HEK293 (cell line): ENCODE results near the gene PITPNM2.

Experiments used
- CTCF ChIA-PET: fragments of 350-600 bp; formaldehyde crosslinking; extraction: SDS; loops from one replicate; lab custom pipeline; 2021; ENCODE audit warnings: antibody characterized with exemption; lab: Yijun Ruan, JAX
- POLR2A ChIA-PET: fragments of 300-600 bp; formaldehyde crosslinking; extraction: SDS; loops from one replicate; lab custom pipeline; 2020; ENCODE audit warnings: antibody characterized with exemption, inconsistent platforms; lab: Yijun Ruan, JAX
- H3K27ac ChIP-seq: fragments of 200-500 bp; sonication (Bioruptor generic); 2 replicates; pipeline ENCODE4 v1.5.1; 2014; ENCODE audit warnings: low read depth, low read length, control low read depth, inconsistent platforms; ENCODE audit errors: extremely low read depth
- H3K36me3 ChIP-seq, 2 experiments: fragments of 200-500 bp in 1 of 2; sonication (Bioruptor generic) in 1 of 2; 1 replicate in 1 of 2; 2 replicates in 1 of 2; pipeline ENCODE4 v1.5.1; 2014 to 2017; ENCODE audit warnings: inconsistent platforms in 2 of 2, low read length in 2 of 2; ENCODE audit not compliant: control insufficient read depth in 2 of 2, insufficient read depth in 1 of 2
- H3K4me1 ChIP-seq: fragments of 200-500 bp; sonication (Bioruptor generic); 2 replicates; pipeline ENCODE4 v1.5.1; 2014; ENCODE audit warnings: mild to moderate bottlenecking, low read length, inconsistent platforms; ENCODE audit not compliant: control insufficient read depth, insufficient read depth
- H3K4me3 ChIP-seq: 2 replicates; pipeline ENCODE4 v1.5.1; 2011; ENCODE audit warnings: low read depth, mild to moderate bottlenecking, control low read depth, low read length, moderate library complexity
- H3K9me3 ChIP-seq: fragments of 200-500 bp; sonication (Bioruptor generic); 2 replicates; pipeline ENCODE4 v1.5.1; 2014; ENCODE audit warnings: low read depth, low read length, inconsistent platforms; ENCODE audit not compliant: control insufficient read depth, insufficient read depth
- EGR2 ChIP-seq: fragments of 450-650 bp; formaldehyde crosslinking; IDR thresholded peaks from 2 replicates; pipeline ENCODE4 v1.5.1; 2016; ENCODE audit warnings: low read depth, missing biosample characterization, missing genetic modification characterization
- GLI4 ChIP-seq: fragments of 450-650 bp; formaldehyde crosslinking; IDR thresholded peaks from 2 replicates; pipeline ENCODE4 v1.5.1; 2016; ENCODE audit warnings: missing biosample characterization, missing genetic modification characterization
- HOXC10 ChIP-seq: sonication (generic); formaldehyde crosslinking; IDR thresholded peaks from 2 replicates; pipeline ENCODE4 v1.8.1; 2023; ENCODE audit warnings: mild to moderate bottlenecking, missing genetic modification reagents
- PRDM2 ChIP-seq: fragments of 450-650 bp; formaldehyde crosslinking; IDR thresholded peaks from 2 replicates; pipeline ENCODE4 v1.5.1; 2016; ENCODE audit warnings: missing biosample characterization, missing genetic modification characterization, borderline replicate concordance
- TCF7L2 ChIP-seq: IDR thresholded peaks from 2 replicates; pipeline ENCODE4 v1.6.1; 2011; ENCODE audit warnings: low read depth, mild to moderate bottlenecking, inconsistent platforms, low read length, moderate library complexity, borderline replicate concordance
- ZBTB7A ChIP-seq: fragments of 450-650 bp; formaldehyde crosslinking; IDR thresholded peaks from 2 replicates; pipeline ENCODE4 v1.5.1; 2016; ENCODE audit warnings: low read depth, missing biosample characterization, missing genetic modification characterization
- ZFP37 ChIP-seq: fragments of 450-650 bp; formaldehyde crosslinking; IDR thresholded peaks from 2 replicates; pipeline ENCODE4 v1.5.1; 2016; ENCODE audit warnings: missing biosample characterization, missing genetic modification characterization
- ZNF175 ChIP-seq: fragments of 450-650 bp; formaldehyde crosslinking; IDR thresholded peaks from 2 replicates; pipeline ENCODE4 v1.5.1; 2016; ENCODE audit warnings: missing biosample characterization, missing genetic modification characterization
- ZNF335 ChIP-seq: fragments of 450-650 bp; formaldehyde crosslinking; conservative IDR thresholded peaks from 2 replicates; pipeline ENCODE4 v1.5.1; 2016; ENCODE audit warnings: missing biosample characterization, missing genetic modification characterization
- ZNF391 ChIP-seq: fragments of 450-650 bp; formaldehyde crosslinking; IDR thresholded peaks from 2 replicates; pipeline ENCODE4 v1.5.1; 2016; ENCODE audit warnings: low read depth, missing biosample characterization, missing genetic modification characterization, borderline replicate concordance
- ZNF394 ChIP-seq: fragments of 450-650 bp; formaldehyde crosslinking; IDR thresholded peaks from 2 replicates; pipeline ENCODE4 v1.5.1; 2016; ENCODE audit warnings: missing biosample characterization, missing genetic modification characterization, mild to moderate bottlenecking, moderate library complexity, borderline replicate concordance
- ZNF600 ChIP-seq: fragments of 450-650 bp; formaldehyde crosslinking; IDR thresholded peaks from 2 replicates; pipeline ENCODE4 v1.5.1; 2016; ENCODE audit warnings: missing biosample characterization, missing genetic modification characterization
- ZNF664 ChIP-seq: fragments of 450-650 bp; formaldehyde crosslinking; IDR thresholded peaks from 2 replicates; pipeline ENCODE4 v1.5.1; 2016; ENCODE audit warnings: missing biosample characterization, missing genetic modification characterization
- TF ChIP-seq, protein P1 (sequence below): fragments of 450-650 bp; formaldehyde crosslinking; IDR thresholded peaks from 2 replicates; pipeline ENCODE4 v1.5.1; 2016; ENCODE audit warnings: missing biosample characterization, missing genetic modification characterization
- TF ChIP-seq, protein P2 (sequence below): fragments of 450-650 bp; formaldehyde crosslinking; IDR thresholded peaks from 2 replicates; pipeline ENCODE4 v1.5.1; 2016; ENCODE audit warnings: missing biosample characterization, missing genetic modification characterization
- TF ChIP-seq, protein P3 (sequence below): fragments of 450-650 bp; formaldehyde crosslinking; IDR thresholded peaks from 2 replicates; pipeline ENCODE4 v1.5.1; 2017; ENCODE audit warnings: missing biosample characterization, missing genetic modification characterization
- TF ChIP-seq, protein P4 (sequence below): fragments of 450-650 bp; IDR thresholded peaks from 2 replicates; pipeline ENCODE4 v1.5.1; 2018; ENCODE audit warnings: missing biosample characterization, missing genetic modification characterization

PITPNM2 gene

DNA sequence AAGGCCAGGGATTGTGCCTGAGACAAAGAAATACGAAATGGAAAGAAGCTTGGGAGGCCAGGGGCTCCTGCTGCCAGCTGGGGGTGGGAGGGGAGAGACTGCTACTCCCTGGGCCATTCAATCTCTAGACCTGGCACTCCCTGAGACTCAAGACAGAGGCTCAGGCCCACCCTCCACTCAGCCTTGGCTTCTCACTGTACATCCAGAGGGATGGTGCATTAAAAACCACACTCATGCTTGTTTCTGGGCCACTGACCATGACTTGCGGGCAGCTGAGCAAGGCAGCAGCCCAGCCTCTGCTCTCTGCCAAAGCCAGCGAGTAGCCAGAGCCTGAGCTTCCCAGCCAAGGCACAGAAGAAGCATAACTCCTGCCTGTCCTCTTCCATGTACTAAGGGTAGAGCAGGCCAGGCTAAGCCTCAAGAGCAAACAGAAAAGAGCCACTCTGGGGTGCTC is 41.5 kb downstream of the PITPNM2 start (continued):
- TF ChIP-seq, protein P1, sequence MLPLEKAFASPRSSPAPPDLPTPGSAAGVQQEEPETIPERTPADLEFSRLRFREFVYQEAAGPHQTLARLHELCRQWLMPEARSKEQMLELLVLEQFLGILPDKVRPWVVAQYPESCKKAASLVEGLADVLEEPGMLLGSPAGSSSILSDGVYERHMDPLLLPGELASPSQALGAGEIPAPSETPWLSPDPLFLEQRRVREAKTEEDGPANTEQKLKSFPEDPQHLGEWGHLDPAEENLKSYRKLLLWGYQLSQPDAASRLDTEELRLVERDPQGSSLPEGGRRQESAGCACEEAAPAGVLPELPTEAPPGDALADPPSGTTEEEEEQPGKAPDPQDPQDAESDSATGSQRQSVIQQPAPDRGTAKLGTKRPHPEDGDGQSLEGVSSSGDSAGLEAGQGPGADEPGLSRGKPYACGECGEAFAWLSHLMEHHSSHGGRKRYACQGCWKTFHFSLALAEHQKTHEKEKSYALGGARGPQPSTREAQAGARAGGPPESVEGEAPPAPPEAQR (tag by site-specific recombination), result no peak
- TF ChIP-seq, protein P2, sequence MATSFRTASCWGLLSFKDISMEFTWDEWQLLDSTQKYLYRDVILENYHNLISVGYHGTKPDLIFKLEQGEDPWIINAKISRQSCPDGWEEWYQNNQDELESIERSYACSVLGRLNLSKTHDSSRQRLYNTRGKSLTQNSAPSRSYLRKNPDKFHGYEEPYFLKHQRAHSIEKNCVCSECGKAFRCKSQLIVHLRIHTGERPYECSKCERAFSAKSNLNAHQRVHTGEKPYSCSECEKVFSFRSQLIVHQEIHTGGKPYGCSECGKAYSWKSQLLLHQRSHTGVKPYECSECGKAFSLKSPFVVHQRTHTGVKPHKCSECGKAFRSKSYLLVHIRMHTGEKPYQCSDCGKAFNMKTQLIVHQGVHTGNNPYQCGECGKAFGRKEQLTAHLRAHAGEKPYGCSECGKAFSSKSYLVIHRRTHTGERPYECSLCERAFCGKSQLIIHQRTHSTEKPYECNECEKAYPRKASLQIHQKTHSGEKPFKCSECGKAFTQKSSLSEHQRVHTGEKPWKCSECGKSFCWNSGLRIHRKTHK (tag by site-specific recombination), result no peak
- TF ChIP-seq PRDM2 (tag by site-specific recombination), result no peak
- TF ChIP-seq, protein P3, sequence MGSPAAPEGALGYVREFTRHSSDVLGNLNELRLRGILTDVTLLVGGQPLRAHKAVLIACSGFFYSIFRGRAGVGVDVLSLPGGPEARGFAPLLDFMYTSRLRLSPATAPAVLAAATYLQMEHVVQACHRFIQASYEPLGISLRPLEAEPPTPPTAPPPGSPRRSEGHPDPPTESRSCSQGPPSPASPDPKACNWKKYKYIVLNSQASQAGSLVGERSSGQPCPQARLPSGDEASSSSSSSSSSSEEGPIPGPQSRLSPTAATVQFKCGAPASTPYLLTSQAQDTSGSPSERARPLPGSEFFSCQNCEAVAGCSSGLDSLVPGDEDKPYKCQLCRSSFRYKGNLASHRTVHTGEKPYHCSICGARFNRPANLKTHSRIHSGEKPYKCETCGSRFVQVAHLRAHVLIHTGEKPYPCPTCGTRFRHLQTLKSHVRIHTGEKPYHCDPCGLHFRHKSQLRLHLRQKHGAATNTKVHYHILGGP, result no peak
- TF ChIP-seq ZNF335 (tag by site-specific recombination), result no peak
- no peak for TF ChIP-seq ZBTB7A
- TF ChIP-seq TCF7L2, result no peak
- TF ChIP-seq ZNF394 (tag by site-specific recombination), result no peak
- TF ChIP-seq ZNF175 (tag by site-specific recombination), result no peak
- TF ChIP-seq ZNF664, result no peak
- TF ChIP-seq, protein P4, sequence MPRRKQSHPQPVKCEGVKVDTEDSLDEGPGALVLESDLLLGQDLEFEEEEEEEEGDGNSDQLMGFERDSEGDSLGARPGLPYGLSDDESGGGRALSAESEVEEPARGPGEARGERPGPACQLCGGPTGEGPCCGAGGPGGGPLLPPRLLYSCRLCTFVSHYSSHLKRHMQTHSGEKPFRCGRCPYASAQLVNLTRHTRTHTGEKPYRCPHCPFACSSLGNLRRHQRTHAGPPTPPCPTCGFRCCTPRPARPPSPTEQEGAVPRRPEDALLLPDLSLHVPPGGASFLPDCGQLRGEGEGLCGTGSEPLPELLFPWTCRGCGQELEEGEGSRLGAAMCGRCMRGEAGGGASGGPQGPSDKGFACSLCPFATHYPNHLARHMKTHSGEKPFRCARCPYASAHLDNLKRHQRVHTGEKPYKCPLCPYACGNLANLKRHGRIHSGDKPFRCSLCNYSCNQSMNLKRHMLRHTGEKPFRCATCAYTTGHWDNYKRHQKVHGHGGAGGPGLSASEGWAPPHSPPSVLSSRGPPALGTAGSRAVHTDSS (tag by site-specific recombination), result no peak
- no peak for TF ChIP-seq ZFP37 (tag by site-specific recombination)

DNA sequence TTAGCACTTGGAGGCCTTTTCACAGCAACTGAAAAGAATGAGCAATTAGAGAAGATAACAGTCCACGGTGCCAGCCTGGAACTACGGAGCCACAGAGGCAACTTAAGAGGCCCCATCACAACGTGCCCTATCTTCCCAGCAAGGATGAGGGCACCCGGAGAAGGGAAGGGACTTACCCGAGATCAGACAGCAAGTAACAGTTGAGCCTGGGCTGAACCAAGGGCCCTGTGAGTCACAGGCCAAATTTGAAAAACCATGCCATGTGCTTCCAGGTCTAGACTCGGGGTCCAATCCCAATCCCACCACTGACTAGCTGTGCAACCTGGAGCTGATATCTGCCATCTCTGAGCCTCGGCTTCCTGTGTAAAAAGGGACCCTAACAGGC is 42.2 kb downstream of the PITPNM2 start:
- TF ChIP-seq GLI4 (tag by site-specific recombination) (no peak), ZNF391 (no peak), ZFP37 (tag by site-specific recombination) (no peak), HOXC10 (no peak), EGR2 (tag by site-specific recombination) (no peak), ZBTB7A (no peak), ZNF600 (no peak)
- no peak overlapping the region for H3K4me3 ChIP-seq
- H3K36me3 ChIP-seq, result no peaks in the 10 kb centered on the region
- ChIA-PET CTCF (no interaction called here), POLR2A (no interaction called here)
- H3K27ac ChIP-seq, result no peak overlapping the region
- no peaks in the 10 kb centered on the region for H3K9me3 ChIP-seq
- H3K4me1 ChIP-seq, result peaks cover 2% of the 10 kb centered on the region; the same call in 1 of the 2 replicates
